ENCODE measurements around the gene XRCC4.

The XRCC4 gene

GRCh38 chr5:83400241-83400640 is 322.9 kb downstream of the XRCC4 start:
- no peak for DNase-seq

- no peak for DNase-seq
Measured at GRCh38 chr5:83400701-83401100, 323.4 kb downstream of the XRCC4 start.

DNA sequence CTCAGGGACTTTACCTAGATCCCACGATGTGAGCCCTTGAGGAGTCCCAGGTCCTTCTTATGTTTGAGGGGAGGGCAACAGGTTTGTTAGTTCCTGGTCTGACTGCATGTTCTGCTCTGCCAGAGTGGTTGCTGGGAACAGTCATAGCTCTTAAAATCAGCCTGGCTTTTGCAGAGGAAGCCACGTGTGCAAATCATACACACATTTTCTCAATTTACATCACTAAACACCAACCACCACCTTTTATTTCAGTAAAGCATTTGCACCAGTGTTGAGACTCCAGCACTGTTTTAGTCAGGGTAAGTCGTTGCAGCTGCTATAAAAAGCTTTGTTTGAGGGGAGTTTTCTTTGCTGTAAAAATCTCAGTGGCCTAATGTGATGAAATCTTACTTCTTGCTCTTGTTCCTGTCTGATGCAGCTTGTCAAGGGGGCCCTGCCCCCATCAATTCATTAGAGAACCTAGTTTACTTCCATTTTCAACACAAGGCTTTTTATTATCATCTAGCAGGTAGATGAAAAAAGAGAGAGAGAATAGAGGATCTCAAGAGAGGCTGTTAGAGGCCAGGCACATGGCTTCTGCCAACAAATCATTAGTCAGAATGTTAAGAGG is 323.9 kb downstream of the XRCC4 start:
- DNase-seq: no peak

- DNase-seq: no peak
Measured at GRCh38 chr5:83401775-83402174, 324.4 kb downstream of the XRCC4 start.

All from activated T-cell treated with anti-CD3 and anti-CD28 coated beads, Interleukin-2, amount 50 U/mL, for 48 hours (primary cell).